Testis (tissue), 3 donors: ENCODE measurements around the gene TMEM150C. TPM values are rescaled to one million over a fixed set of nuclear protein-coding genes. Genes with fewer than 3 reads are reported as not detected.

Experiments
- DNase-seq: peaks from one replicate; pipeline ENCODE4 v3.0.0-alpha.2; 2019
- H3K27ac ChIP-seq, 2 donors: fragments of 200-600 bp; sonication (generic); one replicate each; pipeline ENCODE4 v1.5.1; 2019
- H3K27me3 ChIP-seq: fragments of 200-600 bp; sonication (generic); one replicate; pipeline ENCODE4 v1.5.1; 2019
- H3K36me3 ChIP-seq: fragments of 200-600 bp; sonication (generic); one replicate; pipeline ENCODE4 v1.5.1; 2017; ENCODE audit warnings: low read depth; ENCODE audit errors: missing control alignments
- H3K4me1 ChIP-seq: fragments of 200-600 bp; sonication (generic); one replicate; pipeline ENCODE4 v1.5.1; 2019
- H3K4me3 ChIP-seq, 2 donors: fragments of 200-600 bp; sonication (generic); one replicate each; pipeline ENCODE4 v1.5.1; 2017 to 2019
- H3K9me3 ChIP-seq: fragments of 200-600 bp; sonication (generic); one replicate; pipeline ENCODE4 v1.5.1; 2017
- POLR2A ChIP-seq: fragments of 450-650 bp; IDR thresholded peaks from one replicate; pipeline ENCODE4 v1.6.1; 2017; ENCODE audit warnings: antibody characterized with exemption, mild to moderate bottlenecking, moderate library complexity
- WGBS, 2 donors: methylation state at CpG; one replicate each; pipeline ENCODE4 v1.1.5; 2018; 5-methylcytosine and 5-hydroxymethylcytosine counted together
- intact Hi-C: fragments of 100-400 bp; cut with DNase I; formaldehyde crosslinking; loops from one replicate; pipeline ENCODE4 v1.15.1; 2023; ENCODE audit warnings: low total_unique reads
- polyA plus RNA-seq: library from polyadenylated mRNA; stranded (reverse); fragments of 350-450 nt; fragmentation: Illumina TruSeq; extraction: RNeasy Lipid Tissue Mini Kit (QIAGEN cat#74804); gene quantifications from one replicate; pipeline ENCODE4 v1.2.3, GENCODE V29; 2014; ENCODE audit warnings: low read depth, low replicate concordance; ENCODE audit not compliant: insufficient read depth
- total RNA-seq, 2 donors: library from RNA; depleted of rRNA; stranded (reverse); fragments of >200 nt; gene quantifications; one replicate each; pipeline ENCODE4 v1.2.3, GENCODE V29; 2016
- TF ChIP-seq, protein P1 (sequence below), 3 experiments: fragments of 450-650 bp in 2 of 3; fragments of 200-600 bp in 1 of 3; sonication (generic) in 1 of 3; IDR thresholded peaks; one replicate each; pipeline ENCODE4 v1.5.1; 2016 to 2019; ENCODE audit warnings: antibody characterized with exemption in 3 of 3, mild to moderate bottlenecking in 2 of 3, moderate library complexity in 1 of 3

The TMEM150C gene
- total and polyA plus RNA-seq, 3 donors from 2014 or later, result 7.2 to 11.4 (median 7.7) TPM

- H3K27me3 ChIP-seq, result no peaks in the 10 kb centered on the region
- intact Hi-C loops, result no loop called here
- DNase-seq, result no peak
- H3K36me3 ChIP-seq, result no peaks in the 10 kb centered on the region
- TF ChIP-seq, protein P1, sequence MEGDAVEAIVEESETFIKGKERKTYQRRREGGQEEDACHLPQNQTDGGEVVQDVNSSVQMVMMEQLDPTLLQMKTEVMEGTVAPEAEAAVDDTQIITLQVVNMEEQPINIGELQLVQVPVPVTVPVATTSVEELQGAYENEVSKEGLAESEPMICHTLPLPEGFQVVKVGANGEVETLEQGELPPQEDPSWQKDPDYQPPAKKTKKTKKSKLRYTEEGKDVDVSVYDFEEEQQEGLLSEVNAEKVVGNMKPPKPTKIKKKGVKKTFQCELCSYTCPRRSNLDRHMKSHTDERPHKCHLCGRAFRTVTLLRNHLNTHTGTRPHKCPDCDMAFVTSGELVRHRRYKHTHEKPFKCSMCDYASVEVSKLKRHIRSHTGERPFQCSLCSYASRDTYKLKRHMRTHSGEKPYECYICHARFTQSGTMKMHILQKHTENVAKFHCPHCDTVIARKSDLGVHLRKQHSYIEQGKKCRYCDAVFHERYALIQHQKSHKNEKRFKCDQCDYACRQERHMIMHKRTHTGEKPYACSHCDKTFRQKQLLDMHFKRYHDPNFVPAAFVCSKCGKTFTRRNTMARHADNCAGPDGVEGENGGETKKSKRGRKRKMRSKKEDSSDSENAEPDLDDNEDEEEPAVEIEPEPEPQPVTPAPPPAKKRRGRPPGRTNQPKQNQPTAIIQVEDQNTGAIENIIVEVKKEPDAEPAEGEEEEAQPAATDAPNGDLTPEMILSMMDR (IDR thresholded peaks at IDR 0.05), result no peak
- no peaks in the 10 kb centered on the region for H3K9me3 ChIP-seq
- 100% methylated on average over 1 of the region's 1 CpG for whole genome bisulfite sequencing, 2 donors
- H3K27ac ChIP-seq, result no peak overlapping the region
- H3K4me3 ChIP-seq, result no peak overlapping the region
- H3K4me1 ChIP-seq, result no peaks in the 10 kb centered on the region
Observed at GRCh38 chr4:82489076-82489475, 72.7 kb downstream of the TMEM150C start.

GRCh38 chr4:82484996-82485783 is 76.6 kb downstream of the TMEM150C start:
- intact Hi-C loops, result no loop called here
- Histone ChIP-seq H3K27me3 (no peaks in the 10 kb centered on the region), H3K4me3 (no peak overlapping the region), H3K36me3 (no peaks in the 10 kb centered on the region), H3K27ac (no peak overlapping the region), H3K9me3 (no peaks in the 10 kb centered on the region), H3K4me1 (no peaks in the 10 kb centered on the region)
- DNase-seq, result no peak
- WGBS, 2 donors, result 86 to 89% methylated on average over 14 of the region's 14 CpGs
- TF ChIP-seq, protein P1 (IDR thresholded peaks at IDR 0.05), result no peak
- no peak for TF ChIP-seq POLR2A

DNA sequence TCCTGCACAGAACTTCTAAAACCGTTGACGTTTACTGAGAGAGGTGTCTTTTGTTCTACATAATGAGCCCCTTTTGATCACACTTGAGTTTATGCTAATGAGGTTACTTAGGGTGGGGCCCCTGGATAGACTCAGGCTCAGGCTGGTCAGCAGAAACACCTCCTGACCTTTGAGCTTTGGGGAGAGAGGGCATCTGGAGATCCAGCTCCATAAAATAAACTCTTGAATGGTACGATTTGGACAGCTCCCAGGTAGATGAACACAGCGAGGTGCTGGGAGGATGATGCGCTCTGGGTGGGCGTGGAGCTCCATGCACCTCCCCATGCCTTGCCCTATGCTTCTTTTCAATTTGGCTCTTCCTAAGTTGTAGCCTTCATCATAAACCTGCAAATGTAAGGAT is 79.4 kb downstream of the TMEM150C start:
- Histone ChIP-seq H3K4me3 (no peak overlapping the region), H3K9me3 (no peaks in the 10 kb centered on the region), H3K36me3 (no peaks in the 10 kb centered on the region), H3K4me1 (no peaks in the 10 kb centered on the region), H3K27ac (no peak overlapping the region), H3K27me3 (no peaks in the 10 kb centered on the region)
- 82 to 87% methylated on average over 6 of the region's 6 CpGs for WGBS, 2 donors
- intact Hi-C loops, result no loop called here
- DNase-seq, result no peak
- TF ChIP-seq, protein P1 (IDR thresholded peaks at IDR 0.05), result no peak

DNA sequence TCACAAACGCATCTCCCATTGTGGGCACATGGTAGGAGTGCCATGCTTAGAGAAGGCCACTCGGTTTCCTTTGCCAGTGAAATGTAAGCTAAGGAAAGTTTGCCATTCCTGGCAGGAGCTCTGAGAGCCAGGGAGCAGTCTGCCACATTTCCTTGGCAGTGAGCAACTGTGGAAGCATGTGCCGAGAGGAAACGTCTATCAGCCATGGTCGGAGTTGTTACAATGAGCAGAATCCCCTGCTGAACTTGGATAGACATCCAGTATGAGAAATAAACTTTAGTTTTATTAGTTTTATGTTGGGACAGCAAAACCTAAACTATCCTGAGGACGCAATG is 80.3 kb downstream of the TMEM150C start:
- Histone ChIP-seq H3K36me3 (no peaks in the 10 kb centered on the region), H3K27ac (no peak overlapping the region), H3K4me3 (no peak overlapping the region), H3K9me3 (no peaks in the 10 kb centered on the region), H3K27me3 (no peaks in the 10 kb centered on the region), H3K4me1 (no peaks in the 10 kb centered on the region)
- intact Hi-C loops, result no loop called here
- 91 to 92% methylated on average over 6 of the region's 6 CpGs for WGBS, 2 donors
- no peak for TF ChIP-seq POLR2A
- TF ChIP-seq, protein P1 (IDR thresholded peaks at IDR 0.05), result no peak
- DNase-seq, result no peak
